OCI-LY3 (cell line): Measurements from ENCODE around the gene NCCRP1.
"Not testable (repeated sequence)": the region's sequence is repeated elsewhere in the genome, so short reads cannot be mapped to it uniquely, and the experiment has no call there.

ENCODE experiments used
- EZH2phosphoT487 ChIP-seq: fragments of 200-600 bp; shearing (Covaris generic); IDR thresholded peaks from 2 replicates; pipeline ENCODE4 v1.6.1; 2018; ENCODE audit warnings: antibody characterized with exemption, mixed run types, low read depth
- TF ChIP-seq, protein P1 (sequence below): fragments of 200-600, 300-600 bp; sonication (generic); IDR thresholded peaks from 2 replicates; pipeline ENCODE4 v1.5.1; 2014; ENCODE audit warnings: antibody characterized with exemption, low read length, low read depth

DNA sequence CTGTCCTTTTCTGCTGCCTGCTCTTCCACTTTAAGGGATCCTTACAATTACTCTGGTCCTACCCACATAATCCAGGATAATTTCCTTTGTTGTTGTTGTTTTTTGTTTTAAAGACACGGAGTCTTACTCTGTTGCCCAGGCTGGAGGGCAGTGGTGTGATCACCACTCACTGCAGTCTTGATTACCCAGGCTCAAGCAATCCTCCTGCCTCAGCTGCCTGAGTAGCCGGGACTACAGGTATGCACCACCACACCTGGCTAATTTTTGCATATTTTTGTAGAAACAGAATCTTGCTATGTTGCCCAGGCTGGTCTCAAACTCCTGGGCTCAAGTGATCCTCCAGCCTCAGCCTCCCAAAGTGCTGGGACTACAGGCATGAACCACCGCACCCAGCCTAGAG, 18.6 kb downstream of the NCCRP1 start:
- TF ChIP-seq, protein P1, sequence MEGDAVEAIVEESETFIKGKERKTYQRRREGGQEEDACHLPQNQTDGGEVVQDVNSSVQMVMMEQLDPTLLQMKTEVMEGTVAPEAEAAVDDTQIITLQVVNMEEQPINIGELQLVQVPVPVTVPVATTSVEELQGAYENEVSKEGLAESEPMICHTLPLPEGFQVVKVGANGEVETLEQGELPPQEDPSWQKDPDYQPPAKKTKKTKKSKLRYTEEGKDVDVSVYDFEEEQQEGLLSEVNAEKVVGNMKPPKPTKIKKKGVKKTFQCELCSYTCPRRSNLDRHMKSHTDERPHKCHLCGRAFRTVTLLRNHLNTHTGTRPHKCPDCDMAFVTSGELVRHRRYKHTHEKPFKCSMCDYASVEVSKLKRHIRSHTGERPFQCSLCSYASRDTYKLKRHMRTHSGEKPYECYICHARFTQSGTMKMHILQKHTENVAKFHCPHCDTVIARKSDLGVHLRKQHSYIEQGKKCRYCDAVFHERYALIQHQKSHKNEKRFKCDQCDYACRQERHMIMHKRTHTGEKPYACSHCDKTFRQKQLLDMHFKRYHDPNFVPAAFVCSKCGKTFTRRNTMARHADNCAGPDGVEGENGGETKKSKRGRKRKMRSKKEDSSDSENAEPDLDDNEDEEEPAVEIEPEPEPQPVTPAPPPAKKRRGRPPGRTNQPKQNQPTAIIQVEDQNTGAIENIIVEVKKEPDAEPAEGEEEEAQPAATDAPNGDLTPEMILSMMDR, result not testable (repeated sequence)
- TF ChIP-seq EZH2phosphoT487, result not testable (repeated sequence)
